Ascending aorta (tissue), 2 donors: ENCODE data around the gene MMP10. TPM values are rescaled to one million over a fixed set of nuclear protein-coding genes. Genes with fewer than 3 reads are reported as not detected.

Source experiments
- DNase-seq, 2 donors: peaks; one replicate each; pipeline ENCODE4 v3.0.0-alpha.2; 2019; ENCODE audit warnings: low spot score in 2 of 2
- H3K27ac ChIP-seq, 2 donors: fragments of 200-600 bp; sonication (generic); one replicate each; pipeline ENCODE4 v1.5.1; 2016 to 2017; ENCODE audit warnings: mild to moderate bottlenecking in 1 of 2
- H3K27me3 ChIP-seq: fragments of 200-600 bp; sonication (generic); one replicate; pipeline ENCODE4 v1.5.1; 2017
- H3K36me3 ChIP-seq, 2 donors: fragments of 200-600 bp; sonication (generic); one replicate each; pipeline ENCODE4 v1.5.1; 2016
- H3K4me1 ChIP-seq, 2 donors: fragments of 200-600 bp; sonication (generic); one replicate each; pipeline ENCODE4 v1.5.1; 2016 to 2017; ENCODE audit warnings: mild to moderate bottlenecking in 1 of 2
- H3K4me3 ChIP-seq, 2 donors: fragments of 200-600 bp; sonication (generic); one replicate each; pipeline ENCODE4 v1.5.1; 2016 to 2017; ENCODE audit warnings: mild to moderate bottlenecking in 1 of 2
- H3K9me3 ChIP-seq, 2 donors: fragments of 200-600 bp; sonication (generic); one replicate each; pipeline ENCODE4 v1.5.1; 2016
- intact Hi-C: fragments of 100-400 bp; cut with DNase I; formaldehyde crosslinking; loops from one replicate; pipeline ENCODE4 v1.15.1; 2023
- total RNA-seq: library from RNA; depleted of rRNA; stranded (reverse); fragments of >200 nt; gene quantifications from one replicate; pipeline ENCODE4 v1.1.0, GENCODE V29; 2016
- TF ChIP-seq, protein P1 (sequence below), 3 experiments: fragments of 200-600 bp in 2 of 3; fragments of 450-650 bp in 1 of 3; sonication (generic) in 2 of 3; IDR thresholded peaks; one replicate each; pipeline ENCODE4 v1.5.1; 2016 to 2019; ENCODE audit warnings: antibody characterized with exemption in 3 of 3, mild to moderate bottlenecking in 1 of 3, moderate library complexity in 1 of 3

MMP10 gene
- total RNA-seq, 1 donor from 2014 or later: not detected

DNA sequence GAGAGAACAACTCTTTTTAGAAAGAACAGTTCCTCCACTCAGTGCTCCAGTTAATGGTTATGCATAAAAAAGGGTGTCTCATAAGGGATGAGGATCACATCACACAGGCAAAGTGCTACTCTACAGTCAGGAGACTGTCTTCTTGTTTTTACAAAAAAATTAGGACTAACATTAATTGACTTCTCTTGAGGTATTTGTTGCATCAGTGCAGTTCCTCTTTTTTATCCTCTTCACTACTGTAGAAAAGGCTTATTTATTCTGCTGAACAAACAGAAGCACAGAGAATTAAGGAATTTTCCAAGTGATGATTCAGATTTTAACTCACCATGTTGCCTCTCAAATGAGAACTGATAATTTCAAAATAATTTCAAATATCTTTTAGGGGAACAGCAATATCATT is 57.6 kb downstream of the MMP10 start:
- H3K27me3 ChIP-seq: no peaks in the 10 kb centered on the region
- intact Hi-C loops: no loop called here
- TF ChIP-seq, protein P1, sequence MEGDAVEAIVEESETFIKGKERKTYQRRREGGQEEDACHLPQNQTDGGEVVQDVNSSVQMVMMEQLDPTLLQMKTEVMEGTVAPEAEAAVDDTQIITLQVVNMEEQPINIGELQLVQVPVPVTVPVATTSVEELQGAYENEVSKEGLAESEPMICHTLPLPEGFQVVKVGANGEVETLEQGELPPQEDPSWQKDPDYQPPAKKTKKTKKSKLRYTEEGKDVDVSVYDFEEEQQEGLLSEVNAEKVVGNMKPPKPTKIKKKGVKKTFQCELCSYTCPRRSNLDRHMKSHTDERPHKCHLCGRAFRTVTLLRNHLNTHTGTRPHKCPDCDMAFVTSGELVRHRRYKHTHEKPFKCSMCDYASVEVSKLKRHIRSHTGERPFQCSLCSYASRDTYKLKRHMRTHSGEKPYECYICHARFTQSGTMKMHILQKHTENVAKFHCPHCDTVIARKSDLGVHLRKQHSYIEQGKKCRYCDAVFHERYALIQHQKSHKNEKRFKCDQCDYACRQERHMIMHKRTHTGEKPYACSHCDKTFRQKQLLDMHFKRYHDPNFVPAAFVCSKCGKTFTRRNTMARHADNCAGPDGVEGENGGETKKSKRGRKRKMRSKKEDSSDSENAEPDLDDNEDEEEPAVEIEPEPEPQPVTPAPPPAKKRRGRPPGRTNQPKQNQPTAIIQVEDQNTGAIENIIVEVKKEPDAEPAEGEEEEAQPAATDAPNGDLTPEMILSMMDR (IDR thresholded peaks at IDR 0.05): no peak
- no peak for DNase-seq
- no peaks in the 10 kb centered on the region for H3K9me3 ChIP-seq
- H3K36me3 ChIP-seq: no peaks in the 10 kb centered on the region
- no peaks in the 10 kb centered on the region for H3K4me1 ChIP-seq
- no peak overlapping the region for H3K27ac ChIP-seq
- no peak overlapping the region for H3K4me3 ChIP-seq

Other genes with a start within 250 kb of the MMP10 start
- gene MMP7, start 249.9 kb downstream of the MMP10 start, total RNA-seq: not detected
- not detected for gene MMP20, start 155.3 kb downstream of the MMP10 start, total RNA-seq
- not detected for gene MMP27, start 74.9 kb downstream of the MMP10 start, total RNA-seq
- gene MMP8, start 55.7 kb downstream of the MMP10 start, total RNA-seq: not detected
- gene MMP1, start 17.5 kb upstream of the MMP10 start, total RNA-seq: not detected
- not detected for gene MMP3, start 63.0 kb upstream of the MMP10 start, total RNA-seq
- gene MMP12, start 94.4 kb upstream of the MMP10 start, total RNA-seq: not detected
- not detected for gene MMP13, start 175.1 kb upstream of the MMP10 start, total RNA-seq